OCI-LY7 (cell line): Measurements from ENCODE around the gene TAF9B. TPM values are rescaled to one million over a fixed set of nuclear protein-coding genes. Genes with fewer than 3 reads are reported as not detected.
"Not testable (repeated sequence)": the region's sequence is repeated elsewhere in the genome, so short reads cannot be mapped to it uniquely, and the experiment has no call there.

Experiments used
- BruUV-seq: library from RNA; stranded (reverse); fragments of 400-500 nt; replicated peaks from 2 replicates; lab custom pipeline; 2021; lab: Mats Ljungman, UMichigan
- CTCF ChIA-PET: fragments of 300-600 bp; sonication (Branson Sonifier 250); formaldehyde crosslinking; loops from one replicate; lab custom pipeline; 2022; ENCODE audit warnings: antibody characterized with exemption; ENCODE audit not compliant: unreplicated experiment; lab: Charles Lee
- POLR2A ChIA-PET: fragments of 300-600 bp; sonication (Branson Sonifier 250); formaldehyde crosslinking; loops from one replicate; lab custom pipeline; 2022; ENCODE audit warnings: antibody characterized with exemption; lab: Charles Lee
- DNase-seq: peaks from one replicate; pipeline ENCODE4 v3.0.0-alpha.2; 2015; ENCODE audit warnings: low spot score
- H2AFZ ChIP-seq: fragments of 200-600 bp; sonication (generic), shearing (Covaris generic); 2 replicates; pipeline ENCODE4 v1.6.1; 2014; ENCODE audit warnings: mild to moderate bottlenecking, antibody characterized with exemption, low read length, moderate library complexity
- H3K27ac ChIP-seq: fragments of 200-600 bp; sonication (generic); 2 replicates; pipeline ENCODE4 v1.5.1; 2014; ENCODE audit warnings: mixed run types, low read depth, mild to moderate bottlenecking, moderate library complexity, low read length, inconsistent platforms; ENCODE audit not compliant: poor library complexity, severe bottlenecking
- H3K36me3 ChIP-seq: fragments of 200-600 bp; sonication (generic); 2 replicates; pipeline ENCODE4 v1.6.1; 2014; ENCODE audit warnings: mild to moderate bottlenecking, antibody characterized with exemption, low read length, moderate library complexity, mixed read lengths; ENCODE audit not compliant: insufficient read depth
- H3K4me1 ChIP-seq: fragments of 200-600 bp; sonication (generic); 2 replicates; pipeline ENCODE4 v1.5.1; 2014; ENCODE audit warnings: mild to moderate bottlenecking, low read length; ENCODE audit not compliant: insufficient read depth, poor library complexity, severe bottlenecking
- H3K4me2 ChIP-seq: fragments of 200-600 bp; sonication (generic); 2 replicates; pipeline ENCODE4 v1.6.1; 2014; ENCODE audit warnings: mild to moderate bottlenecking, low read length
- H3K4me3 ChIP-seq: fragments of 200-600 bp; sonication (generic); 2 replicates; pipeline ENCODE4 v1.5.1; 2014; ENCODE audit warnings: mild to moderate bottlenecking, low read depth, low read length; ENCODE audit not compliant: poor library complexity, severe bottlenecking
- H3K79me2 ChIP-seq: fragments of 200-600 bp; sonication (generic); 2 replicates; pipeline ENCODE4 v1.6.1; 2016; ENCODE audit warnings: low read depth, mild to moderate bottlenecking, low read length, moderate library complexity, mixed read lengths; ENCODE audit not compliant: insufficient read depth
- H3K9me2 ChIP-seq: fragments of 200-600 bp; sonication (generic); 2 replicates; pipeline ENCODE4 v1.6.1; 2016; ENCODE audit warnings: mild to moderate bottlenecking, low read length, mixed read lengths; ENCODE audit not compliant: insufficient read depth
- H3K9me3 ChIP-seq: fragments of 200-600 bp; sonication (generic); 2 replicates; pipeline ENCODE4 v1.6.1; 2014; ENCODE audit warnings: mild to moderate bottlenecking, mixed run types, low read length, mixed read lengths
- H4K20me1 ChIP-seq: fragments of 200-600 bp; sonication (generic); 2 replicates; pipeline ENCODE4 v1.6.1; 2014; ENCODE audit warnings: mild to moderate bottlenecking, antibody characterized with exemption, low read length, moderate library complexity, mixed read lengths; ENCODE audit not compliant: insufficient read depth
- EZH2phosphoT487 ChIP-seq: fragments of 200-600 bp; sonication (generic); IDR thresholded peaks from 2 replicates; pipeline ENCODE4 v1.6.1; 2018; ENCODE audit warnings: low read depth, borderline replicate concordance, mild to moderate bottlenecking, mixed run types, antibody characterized with exemption, low read length, moderate library complexity, mixed read lengths
- intact Hi-C: fragments of 100-400 bp; cut with micrococcal nuclease; formaldehyde crosslinking; loops from one replicate; pipeline ENCODE4 v1.10.0; 2022; ENCODE audit not compliant: unreplicated experiment
- total RNA-seq, 2 experiments: library from RNA; depleted of rRNA in 1 of 2; stranded (reverse); fragments of >200 nt in 1 of 2; shearing (Covaris generic) in 1 of 2; gene quantifications; 2 replicates each; pipeline ENCODE4 v1.2.3, GENCODE V29; 2014 to 2022
- TF ChIP-seq, protein P1 (sequence below): fragments of 200-600 bp; sonication (generic); conservative IDR thresholded peaks from 2 replicates; pipeline ENCODE4 v1.5.1; 2014; ENCODE audit warnings: mild to moderate bottlenecking, antibody characterized with exemption, low read length, moderate library complexity, mixed read lengths

TAF9B gene
- total RNA-seq, 2 experiments from 2014 or later: 0.93 to 2.4 TPM

GRCh38 chrX:78130396-78130795 lies 9.1 kb downstream of the TAF9B start:
- Histone ChIP-seq H2AFZ (no peak overlapping the region), H3K79me2 (no peaks in the 10 kb centered on the region), H3K4me2 (no peak overlapping the region), H4K20me1 (no peaks in the 10 kb centered on the region; the same call in 1 of the 2 replicates), H3K36me3 (peaks cover 64% of the 10 kb centered on the region), H3K27ac (no peak overlapping the region), H3K4me1 (no peaks in the 10 kb centered on the region), H3K9me2 (no peaks in the 10 kb centered on the region), H3K9me3 (no peaks in the 10 kb centered on the region), H3K4me3 (no peak overlapping the region)
- intact Hi-C loops: no loop called here
- no peak for DNase-seq
- ChIA-PET POLR2A (interaction anchor here (0.8 to 1.2 kb wide), 3 partner anchors 9 to 26 kb away, joined by 4 read pairs; partner anchors contain the start of genes PGK1 and TAF9B), CTCF (no interaction called here)
- TF ChIP-seq EZH2phosphoT487: no peak
- TF ChIP-seq, protein P1, sequence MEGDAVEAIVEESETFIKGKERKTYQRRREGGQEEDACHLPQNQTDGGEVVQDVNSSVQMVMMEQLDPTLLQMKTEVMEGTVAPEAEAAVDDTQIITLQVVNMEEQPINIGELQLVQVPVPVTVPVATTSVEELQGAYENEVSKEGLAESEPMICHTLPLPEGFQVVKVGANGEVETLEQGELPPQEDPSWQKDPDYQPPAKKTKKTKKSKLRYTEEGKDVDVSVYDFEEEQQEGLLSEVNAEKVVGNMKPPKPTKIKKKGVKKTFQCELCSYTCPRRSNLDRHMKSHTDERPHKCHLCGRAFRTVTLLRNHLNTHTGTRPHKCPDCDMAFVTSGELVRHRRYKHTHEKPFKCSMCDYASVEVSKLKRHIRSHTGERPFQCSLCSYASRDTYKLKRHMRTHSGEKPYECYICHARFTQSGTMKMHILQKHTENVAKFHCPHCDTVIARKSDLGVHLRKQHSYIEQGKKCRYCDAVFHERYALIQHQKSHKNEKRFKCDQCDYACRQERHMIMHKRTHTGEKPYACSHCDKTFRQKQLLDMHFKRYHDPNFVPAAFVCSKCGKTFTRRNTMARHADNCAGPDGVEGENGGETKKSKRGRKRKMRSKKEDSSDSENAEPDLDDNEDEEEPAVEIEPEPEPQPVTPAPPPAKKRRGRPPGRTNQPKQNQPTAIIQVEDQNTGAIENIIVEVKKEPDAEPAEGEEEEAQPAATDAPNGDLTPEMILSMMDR: no peak
- TSS peak; percentile 1 for BruUV-seq

GRCh38 chrX:78129714-78130113 lies 9.7 kb downstream of the TAF9B start:
- TF ChIP-seq EZH2phosphoT487: no peak
- TF ChIP-seq, protein P1: no peak
- Histone ChIP-seq H3K36me3 (peaks cover 70% of the 10 kb centered on the region), H3K27ac (no peak overlapping the region), H3K4me1 (no peaks in the 10 kb centered on the region), H2AFZ (no peak overlapping the region), H3K9me3 (no peaks in the 10 kb centered on the region), H4K20me1 (no peaks in the 10 kb centered on the region; the same call in 1 of the 2 replicates), H3K79me2 (no peaks in the 10 kb centered on the region), H3K4me3 (no peak overlapping the region), H3K9me2 (no peaks in the 10 kb centered on the region), H3K4me2 (no peak overlapping the region)
- ChIA-PET CTCF (no interaction called here), POLR2A (no interaction called here)
- DNase-seq: no peak
- BruUV-seq: no TSS peak
- intact Hi-C loops: no loop called here

- H4K20me1 ChIP-seq, H3K9me3 ChIP-seq, H3K79me2 ChIP-seq, H3K27ac ChIP-seq, H3K9me2 ChIP-seq, H3K4me1 ChIP-seq, DNase-seq, H3K4me2 ChIP-seq, H2AFZ ChIP-seq, intact Hi-C loops, BruUV-seq, H3K4me3 ChIP-seq, CTCF ChIA-PET: not testable (repeated sequence)
- POLR2A ChIA-PET: interaction anchor here (0.7 kb wide), 1 partner anchor 15 kb away, joined by 3 read pairs; no protein-coding TSS in a partner anchor
- peaks cover 96% of the 10 kb centered on the region for H3K36me3 ChIP-seq
Observed at GRCh38 chrX:78125781-78126180, 13.7 kb downstream of the TAF9B start.
